ENCODE results near the gene NUCB1. TPM values are rescaled to one million over a fixed set of nuclear protein-coding genes. Genes with fewer than 3 reads are reported as not detected.

NUCB1 gene
- total and polyA plus RNA-seq, 9 of the 15 experiments (the other 6 are each of a cell fraction or from before 2014, with no cell fraction given) = 3.1 to 153 (median 71.7) TPM

- TF ChIP-seq CTCFL (IDR thresholded peaks at IDR 0.05; ENCODE audit: borderline replicate concordance, insufficient read depth, low read depth, low read length, poor library complexity, severe bottlenecking) = peak; percentile 75
- TF ChIP-seq TFAM (CRISPR knock-in tag; conservative IDR thresholded peaks at IDR 0.05) = no peak
- no peak for TF ChIP-seq OTX1 (CRISPR knock-in tag; IDR thresholded peaks at IDR 0.05)
- TF ChIP-seq CHD1 (IDR thresholded peaks at IDR 0.05; ENCODE audit: low read length) = peak; percentile 27
- TF ChIP-seq HDAC8 (tag; IDR thresholded peaks at IDR 0.05) = peak; percentile 51; the same call in 1 of the 2 replicates
- TF ChIP-seq MYC (IDR thresholded peaks at IDR 0.05; ENCODE audit: low read depth, low read length) = peak; percentile 92
- TF ChIP-seq MYC (CRISPR knock-in tag; IDR thresholded peaks at IDR 0.05; ENCODE audit: borderline replicate concordance, low read depth) = 0 out of 2 replicates have a peak, but pooled peaks have one; percentile 60
- TF ChIP-seq ZNF146 (CRISPR knock-in tag; IDR thresholded peaks at IDR 0.05; ENCODE audit: unreplicated experiment) = no peak
- no peak for TF ChIP-seq ZNF3 (CRISPR knock-in tag; IDR thresholded peaks at IDR 0.05)
- peak in 1 of 3 experiments; percentile 26; a peak in 1 of 6 replicates for TF ChIP-seq ZBTB11 (CRISPR knock-in tag; IDR thresholded peaks at IDR 0.05)
- TF ChIP-seq CCNT2 (IDR thresholded peaks at IDR 0.05; ENCODE audit: borderline replicate concordance, extremely low read depth, insufficient read length, low read depth, low read length) = peak; percentile 97
- no peak for TF ChIP-seq ZNF785 (CRISPR knock-in tag; IDR thresholded peaks at IDR 0.05)
- peak; percentile 35; the same call in 1 of the 2 replicates for TF ChIP-seq SPI1 (IDR thresholded peaks at IDR 0.05; ENCODE audit: borderline replicate concordance, low read depth, low read length)
- TF ChIP-seq ZFX (CRISPR knock-in tag; IDR thresholded peaks at IDR 0.05) = peak; percentile 31
- TF ChIP-seq KLF13 (tag; IDR thresholded peaks at IDR 0.05; ENCODE audit: borderline replicate concordance, low read depth) = peak; percentile 18; the same call in 1 of the 2 replicates
Measured at GRCh38 chr19:48954595-48955307, 54.6 kb downstream of the NUCB1 start, which contains the start of gene BAX (continued).
